Lower leg skin (tissue), 3 donors: ENCODE data around the gene ARHGEF18.

Experiments
- CTCF ChIP-seq, 3 donors: fragments of 450-650 bp; IDR thresholded peaks; one replicate each; pipeline ENCODE4 v1.5.1; 2016; ENCODE audit warnings: antibody characterized with exemption in 3 of 3, mild to moderate bottlenecking in 3 of 3, moderate library complexity in 2 of 3
- POLR2A ChIP-seq, 2 donors: fragments of 450-650 bp; IDR thresholded peaks; one replicate each; pipeline ENCODE4 v1.6.1; 2016 to 2017; ENCODE audit warnings: antibody characterized with exemption in 2 of 2, mild to moderate bottlenecking in 1 of 2, moderate library complexity in 1 of 2

- TF ChIP-seq CTCF (IDR thresholded peaks at IDR 0.05) (no peak), POLR2A (IDR thresholded peaks at IDR 0.05) (no peak)
Measured at GRCh38 chr19:7312816-7313215, 35.9 kb upstream of the ARHGEF18 start.
